T-helper 2 cell (primary cell): ENCODE data around the gene DISC1.
A peak's percentile ranks its signal among the peaks of the same experiment; 100 is the strongest.
"Not testable (repeated sequence)": the region's sequence is repeated elsewhere in the genome, so short reads cannot be mapped to it uniquely, and the experiment has no call there.

Experiments used
- DNase-seq, 5 experiments: peaks; one replicate each; pipeline versions ENCODE4 v3.0.0 to v3.0.0-alpha.2; 2012 to 2022
- total RNA-seq, 2 donors: gene quantifications; one replicate each; lab custom pipeline; 2026; lab: John Stamatoyannopoulos, UW

The DISC1 gene
- 8.1 to 16.8 reads per million in 2 donors for total RNA-seq

DNA sequence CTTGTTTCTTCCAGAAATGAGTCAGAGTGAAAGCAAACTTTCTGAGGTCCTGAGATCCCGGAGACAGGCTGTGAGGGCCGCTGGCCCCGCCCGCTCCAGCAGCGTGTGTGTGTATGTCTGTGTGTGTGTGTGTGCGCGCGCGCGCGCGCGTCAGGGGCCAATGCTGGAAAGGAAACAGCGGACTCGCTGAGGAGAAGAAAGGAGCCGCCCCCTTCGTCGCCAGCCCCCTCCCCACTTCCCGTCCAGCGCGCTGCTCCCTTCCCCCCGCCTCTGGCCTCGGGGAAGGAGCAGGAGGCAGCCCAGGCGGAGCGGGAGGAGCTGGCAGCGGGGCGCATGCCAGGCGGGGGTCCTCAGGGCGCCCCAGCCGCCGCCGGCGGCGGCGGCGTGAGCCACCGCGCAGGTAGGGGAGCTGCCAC is at the start of gene DISC1:
DISC1 (plus strand) TSS at position 256 of the 416 bp plus-strand sequence; CDS start at position 334, 78 bp downstream.
- peak; percentile 22 to 90 (median 52) for DNase-seq

GRCh38 chr1:231576804-231577718 is 49.5 kb upstream of the DISC1 start:
- DNase-seq = no peak

- DNase-seq = no peak
Measured at GRCh38 chr1:231580874-231581273, 45.7 kb upstream of the DISC1 start.

DNA sequence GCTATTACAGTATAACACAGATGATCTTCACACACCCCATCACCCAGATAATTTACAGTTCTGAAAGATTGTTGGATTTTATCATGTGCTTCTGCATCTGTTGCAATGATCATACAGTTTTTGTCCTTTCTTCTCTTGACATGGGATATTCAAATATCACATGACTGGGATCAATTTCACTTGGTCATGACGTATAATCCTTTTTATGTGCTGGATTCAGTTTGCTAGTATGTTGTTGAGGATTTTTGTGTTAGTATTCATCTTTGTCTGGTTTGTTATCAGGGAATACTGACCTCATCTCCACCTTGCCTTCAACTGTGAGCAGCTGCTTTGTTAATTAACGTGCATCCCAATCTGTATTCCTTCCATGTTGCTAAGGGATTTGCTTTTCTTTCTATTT is 44.7 kb upstream of the DISC1 start:
- DNase-seq = no peak

GRCh38 chr1:231583376-231583775 is 43.2 kb upstream of the DISC1 start:
- no peak for DNase-seq

GRCh38 chr1:231584117-231584516 is 42.5 kb upstream of the DISC1 start:
- DNase-seq = peak in 1 of 5 experiments; percentile 53

DNA sequence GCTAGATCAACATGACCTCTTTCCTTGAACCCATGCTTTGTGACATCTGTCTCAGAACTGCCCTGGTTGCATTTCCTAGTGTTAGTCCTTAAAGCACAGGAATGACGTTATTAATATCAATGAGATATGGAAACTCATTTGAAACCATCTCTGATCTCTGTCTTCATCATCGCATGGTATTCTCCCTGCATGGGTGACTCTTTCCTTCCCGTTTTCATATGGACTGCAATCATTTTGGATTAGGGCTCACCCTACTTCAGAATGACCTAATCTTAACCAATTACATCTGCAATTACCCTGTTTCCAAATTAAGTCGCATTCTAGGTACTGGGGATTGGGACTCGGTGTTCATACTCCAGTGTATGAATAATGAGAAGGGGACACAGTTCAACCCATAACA is 41.7 kb upstream of the DISC1 start:
- no peak for DNase-seq

- DNase-seq = peak in 2 of 5 experiments; percentile 6 to 65
Measured at GRCh38 chr1:231590453-231591198, 36.0 kb upstream of the DISC1 start.

DNA sequence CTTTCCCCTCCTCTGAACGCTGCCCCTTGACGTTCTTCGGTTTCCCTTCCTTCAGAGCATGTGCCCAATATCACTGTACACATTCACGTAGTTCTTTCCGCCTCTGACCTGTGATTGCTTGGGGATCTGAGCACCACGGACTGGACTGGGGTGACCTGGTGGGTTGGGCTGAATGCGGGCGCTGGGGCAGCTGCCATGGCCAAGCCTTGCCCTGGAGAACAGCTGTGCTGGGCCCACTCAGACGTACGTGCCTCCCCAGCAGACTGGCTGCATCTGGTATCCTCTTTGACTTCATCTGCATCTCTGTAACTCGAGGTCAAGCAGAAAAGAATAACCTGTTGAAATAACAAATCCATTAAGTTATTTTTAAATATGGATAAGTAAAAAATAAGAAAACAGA is 35.1 kb upstream of the DISC1 start:
- no peak for DNase-seq

- no peak for DNase-seq
Measured at GRCh38 chr1:231592809-231593208, 33.8 kb upstream of the DISC1 start.

- not testable (repeated sequence) for DNase-seq
Measured at GRCh38 chr1:231593264-231593663, 33.3 kb upstream of the DISC1 start.

DNA sequence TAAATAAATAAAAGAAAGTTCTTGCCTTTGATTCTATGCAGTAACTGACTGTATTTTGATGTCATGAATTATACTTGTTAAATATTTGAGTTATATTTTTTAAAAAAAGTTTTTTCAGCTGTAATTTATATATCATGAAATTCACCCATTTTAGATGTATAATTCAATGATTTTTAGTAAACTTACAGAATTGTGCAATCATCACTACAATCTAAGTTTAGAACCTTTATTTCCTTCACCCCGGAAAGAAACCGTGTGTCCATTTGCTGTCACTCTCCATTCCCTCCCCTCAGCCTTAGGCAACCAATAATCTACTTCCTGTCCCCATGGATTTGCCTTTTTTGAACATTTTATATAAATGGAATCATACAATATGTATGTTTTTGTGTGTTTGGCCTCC is 32.5 kb upstream of the DISC1 start:
- no peak for DNase-seq

GRCh38 chr1:231594749-231595148 is 31.8 kb upstream of the DISC1 start:
- DNase-seq = no peak

DNA sequence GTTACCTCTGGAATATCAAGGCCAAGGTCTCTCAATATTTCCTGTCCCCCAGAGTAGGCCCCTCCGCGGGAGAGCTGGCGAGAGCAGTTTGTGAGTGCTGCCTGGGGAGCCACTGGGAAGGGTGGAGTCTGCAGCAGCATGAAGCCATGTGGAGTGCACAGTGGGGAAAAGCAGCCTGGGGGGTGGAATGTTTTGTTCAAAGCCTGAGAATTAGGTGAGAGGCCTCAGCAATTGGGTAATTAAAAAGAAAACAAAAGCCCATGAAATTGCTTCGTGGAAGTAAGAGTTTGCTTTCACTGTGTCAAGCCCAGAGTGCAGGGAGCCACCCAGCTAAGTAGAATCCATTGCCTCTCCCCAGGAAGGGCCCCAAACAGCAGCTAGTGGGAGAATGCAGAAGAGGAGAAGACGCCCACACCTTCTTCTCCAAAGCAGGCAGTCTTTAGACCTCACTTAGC is 30.2 kb upstream of the DISC1 start:
- DNase-seq = no peak

- DNase-seq = no peak
Measured at GRCh38 chr1:231597971-231598370, 28.6 kb upstream of the DISC1 start.

GRCh38 chr1:231600458-231600976 is 26.1 kb upstream of the DISC1 start:
- no peak for DNase-seq

DNA sequence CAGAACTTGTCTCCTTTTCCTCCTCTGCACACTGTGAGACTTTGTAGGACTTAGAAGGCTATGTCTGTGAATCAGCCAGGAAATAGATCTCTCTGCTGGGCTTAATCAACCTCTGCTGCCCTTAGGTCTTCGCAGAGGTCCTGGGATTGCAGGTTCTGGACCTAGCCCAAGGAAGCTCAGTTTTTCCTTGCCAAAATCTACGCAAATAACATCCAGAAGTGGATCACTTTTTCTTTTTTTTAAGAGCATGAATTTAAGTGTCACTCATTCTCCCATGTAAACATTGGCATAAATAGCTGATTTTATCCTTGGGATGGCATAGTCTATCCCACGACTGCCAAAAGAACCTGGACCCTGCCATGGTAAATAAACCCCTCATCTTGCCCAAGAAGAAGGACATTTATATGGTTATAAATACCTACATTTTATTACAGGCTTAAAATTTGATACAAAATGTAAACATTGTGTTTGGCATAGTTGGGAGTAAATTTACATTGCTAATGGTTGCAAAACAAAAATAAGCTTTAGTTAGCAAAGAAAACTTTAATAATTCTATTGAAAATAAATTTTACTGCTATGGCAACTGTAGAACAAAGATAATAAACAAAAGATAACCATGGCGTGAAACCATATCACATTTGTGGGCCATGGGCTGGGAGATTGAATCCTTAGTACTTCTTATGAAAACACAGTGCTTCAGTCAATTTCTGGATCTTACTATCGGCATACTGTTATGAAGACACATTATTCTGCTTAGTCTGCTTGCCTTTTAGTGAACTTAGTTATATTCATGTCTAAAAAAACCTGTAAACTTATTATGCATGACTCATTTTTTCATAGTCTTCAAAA is 24.5 kb upstream of the DISC1 start:
- no peak for DNase-seq

GRCh38 chr1:231602673-231602984 is 24.0 kb upstream of the DISC1 start:
- no peak for DNase-seq

DNA sequence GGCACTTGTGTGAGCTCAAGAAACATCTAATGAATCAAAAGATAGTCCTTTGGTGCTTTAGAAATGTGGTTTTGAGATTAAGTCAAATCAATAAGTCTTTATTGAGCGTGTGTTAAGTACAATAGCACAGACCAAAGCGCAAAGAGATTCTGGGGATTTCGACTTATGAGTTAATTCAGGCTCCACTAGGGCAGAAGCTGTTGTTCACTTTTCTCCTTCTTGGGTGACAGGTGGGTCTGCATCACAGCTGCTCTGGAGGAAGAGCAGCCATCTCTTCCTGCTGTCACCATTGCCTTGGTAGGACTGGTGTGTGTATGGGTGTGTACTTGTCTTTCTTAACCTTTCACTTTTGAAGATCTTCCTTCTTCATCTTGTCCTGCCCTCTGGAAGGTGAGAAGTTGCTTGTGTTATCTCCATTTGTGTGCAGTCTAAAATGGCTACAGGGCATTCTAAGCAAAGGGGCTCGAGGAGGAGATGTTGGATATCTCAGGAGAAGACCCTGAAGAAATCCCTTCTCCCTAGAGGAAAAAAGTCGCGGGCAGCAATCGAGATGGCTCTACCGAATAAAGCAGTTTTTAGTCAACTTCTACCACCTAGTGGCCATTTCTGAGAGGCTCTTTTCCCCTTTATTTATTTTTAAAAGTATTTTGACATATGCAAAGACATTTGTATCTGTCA is 22.9 kb upstream of the DISC1 start:
- DNase-seq = peak in 2 of 5 experiments; percentile 38 to 79

DNA sequence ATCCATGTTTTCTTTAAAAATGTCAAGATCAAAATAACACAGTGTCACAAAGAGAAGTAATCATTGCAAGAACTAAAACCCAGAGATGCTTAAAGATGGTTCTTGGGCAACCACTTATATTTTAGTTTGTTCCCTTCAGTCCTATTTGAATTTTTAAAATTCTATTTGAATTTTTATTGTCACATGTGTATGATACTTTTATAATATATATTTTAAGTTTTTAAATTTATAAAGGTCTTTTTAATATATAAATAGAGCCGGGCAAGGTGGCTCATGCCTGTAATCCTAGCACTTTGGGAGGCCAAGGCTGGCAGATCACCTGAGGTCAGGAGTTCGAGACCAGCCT is 22.3 kb upstream of the DISC1 start:
- DNase-seq = no peak

GRCh38 chr1:231605149-231606100 is 21.2 kb upstream of the DISC1 start:
- no peak for DNase-seq
